Heart left ventricle (tissue), 16 donors: ENCODE results near the gene COPS8. TPM values are rescaled to one million over a fixed set of nuclear protein-coding genes. Genes with fewer than 3 reads are reported as not detected.

Experiments used
- ATAC-seq, 4 donors: fragments of 200-7000 bp; cut with Tn5 transposase; one replicate each; pipeline ENCODE4 v1.9.1; 2020 to 2022; ENCODE audit warnings: moderate library complexity in 4 of 4, mild to moderate bottlenecking in 3 of 4, moderate number of reproducible peaks in 1 of 4
- DNase-seq, 5 donors: peaks; one replicate each; pipeline ENCODE4 v3.0.0-alpha.2; 2020
- H3K27ac ChIP-seq, 12 donors: fragments of 200-600 bp; sonication (generic) in 4 of 12; one replicate each; pipeline versions ENCODE4 v1.5.0 to v1.8.0; 2016 to 2022; ENCODE audit warnings: mild to moderate bottlenecking in 2 of 12
- H3K27me3 ChIP-seq, 9 donors: fragments of 200-600 bp; sonication (generic) in 2 of 9; one replicate each; pipeline versions ENCODE4 v1.5.1 to v1.8.0; 2016 to 2022; ENCODE audit warnings: mild to moderate bottlenecking in 3 of 9
- H3K36me3 ChIP-seq, 9 donors: fragments of 200-600 bp; sonication (generic) in 2 of 9; one replicate each; pipeline versions ENCODE4 v1.5.0 to v1.8.0; 2018 to 2022; ENCODE audit warnings: mild to moderate bottlenecking in 2 of 9
- H3K4me1 ChIP-seq, 12 donors: fragments of 200-600 bp; sonication (generic) in 4 of 12; one replicate each; pipeline versions ENCODE4 v1.5.0 to v1.8.0; 2016 to 2022; ENCODE audit warnings: mild to moderate bottlenecking in 3 of 12
- H3K4me3 ChIP-seq, 12 donors: fragments of 200-600 bp; sonication (generic) in 4 of 12; one replicate each; pipeline versions ENCODE4 v1.5.0 to v1.8.0; 2017 to 2022; ENCODE audit warnings: mild to moderate bottlenecking in 9 of 12, moderate library complexity in 4 of 12
- H3K9me3 ChIP-seq, 12 donors: fragments of 200-600 bp; sonication (generic) in 4 of 12; one replicate each; pipeline versions ENCODE4 v1.5.0 to v1.8.0; 2016 to 2022; ENCODE audit warnings: mild to moderate bottlenecking in 1 of 12
- CTCF ChIP-seq, 12 donors: fragments of 200-600 bp; sonication (generic) in 4 of 12; IDR thresholded peaks; one replicate each; pipeline versions ENCODE4 v1.5.0 to v1.8.0; 2018 to 2022; ENCODE audit warnings: antibody characterized with exemption in 12 of 12, mild to moderate bottlenecking in 5 of 12
- POLR2A ChIP-seq, 2 donors: fragments of 450-650 bp; IDR thresholded peaks; one replicate each; pipeline ENCODE4 v1.6.1; 2017; ENCODE audit warnings: antibody characterized with exemption in 2 of 2, mild to moderate bottlenecking in 2 of 2, moderate library complexity in 2 of 2
- WGBS, 4 donors: extraction: QIAGEN DNeasy Blood & Tissue Kit in 2 of 4; methylation state at CpG; one replicate each; pipeline versions ENCODE4 v1.1.5 to v1.1.7; 2013 to 2018; 5-methylcytosine and 5-hydroxymethylcytosine counted together
- intact Hi-C, 10 donors: fragments of 100-400 bp; cut with DNase I; formaldehyde crosslinking; loops; one replicate each; pipeline versions ENCODE4 v1.11.1 to v1.14.2; 2022
- polyA plus RNA-seq, 2 donors: library from polyadenylated mRNA; stranded (reverse); fragments of 200-250 nt; gene quantifications; one replicate each; pipeline ENCODE4 v1.2.3, GENCODE V29; 2013
- total RNA-seq, 9 donors: library from RNA; depleted of rRNA in 2 of 9; stranded (reverse); fragments of >200 nt in 2 of 9; fragmentation: NEBNext Ultra II Directional in 3 of 9; extraction: Animal tissue kit (Norgen Biotek cat#: 25700) in 3 of 9; gene quantifications; one replicate each; pipeline versions ENCODE4 v1.1.0 to v1.2.4, GENCODE V29; 2016 to 2023
- donor health status: ischemic (EF 13 %, LVEDD 7.1; RV severe dilation, severe dysfunction).
- donor health status: healthy with polysubstance abuse.
- donor health status: DM: no; HTN: yes; CAD: no.
- donor health status: DM: no; HTN: no; CAD: no.
- donor health status: ischemic (EF 25% LVEDD 6.9; RV normal size, moderate dysfunction).
- donor health status: ischemic (EF 25% LVEDD 5.7; RV mildly dilated, moderate dysfunction).
- donor health status: healthy.
- donor health status: DM: yes; HTN: yes; CAD: no.
- donor health status: ischemic (EF 35%, LVEDD 5.7; RV mildly dilated, moderate dysfunction).
- donor health status: nonischemic (EF 11% LVEDD 7.7; RV severe dilation, severe dysfunction).
- donor health status: DM: yes; HTN: yes; CAD: no.
- donor health status: PGD.
- donor health status: ischemic (EF 29% LVEDD 5.4; RV normal size, mild dysfunction).
- donor health status: nonischemic (EF 23%, LVEDD 6.1; RV moderate dilation, normal function).

COPS8 gene
- total and polyA plus RNA-seq, 11 donors, result 34.7 to 231 (median 93.0) TPM

- H3K9me3 ChIP-seq, result peaks cover 0 to 3% (median 0%) of the 10 kb centered on the region in 12 donors
- WGBS, 4 donors, result 54 to 62% (median 59%) methylated on average over 8 of the region's 8 CpGs
- no peak overlapping the region for H3K27ac ChIP-seq
- H3K4me3 ChIP-seq, result no peak overlapping the region
- peaks cover 0 to 13% (median 0%) of the 10 kb centered on the region in 12 donors for H3K4me1 ChIP-seq
- no peaks in the 10 kb centered on the region for H3K36me3 ChIP-seq
- intact Hi-C loops, result loop anchor here in 6 of 10 donors (2.0 to 10.0 kb wide), 7 partner anchors 289 to 453 kb away; partner anchors contain the start of gene COL6A3 (in 3 of the 6)
- no peaks in the 10 kb centered on the region for H3K27me3 ChIP-seq
- TF ChIP-seq CTCF (IDR thresholded peaks at IDR 0.05) (peak; percentile 47 to 78 (median 68)), POLR2A (IDR thresholded peaks at IDR 0.05) (no peak)
- DNase-seq (peak; percentile 55 to 83 (median 64)), ATAC-seq (peak in 3 of 4 donors; percentile 76 to 92 (median 85))
These were observed 36.6 kb downstream of the COPS8 start for GRCh38 chr2:237122214-237122666.

DNA sequence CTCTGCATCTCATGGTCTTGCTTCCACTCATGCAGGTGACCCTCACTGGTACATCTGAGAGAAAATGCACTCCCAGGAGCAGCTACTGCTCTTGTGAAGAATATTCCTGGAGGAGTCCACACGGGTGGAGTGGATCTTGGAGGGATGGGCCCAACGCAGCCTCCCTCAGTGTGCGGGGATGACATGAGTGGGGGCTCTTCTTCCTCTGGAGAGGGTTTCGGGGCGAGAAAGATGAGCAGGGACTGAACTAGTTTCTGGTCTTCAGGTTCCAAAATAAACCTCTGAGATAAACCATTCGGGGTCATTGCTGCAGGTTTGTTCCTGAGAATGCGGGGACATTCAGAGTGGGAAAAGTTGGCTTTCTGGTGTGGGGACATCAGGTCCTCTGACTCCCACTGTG lies 39.1 kb downstream of the COPS8 start:
- Histone ChIP-seq H3K4me3 (no peak overlapping the region), H3K27ac (peak overlapping the region in 1 of 12 donors; percentile 79), H3K9me3 (peaks cover 0 to 3% (median 0%) of the 10 kb centered on the region in 12 donors), H3K36me3 (no peaks in the 10 kb centered on the region), H3K27me3 (no peaks in the 10 kb centered on the region), H3K4me1 (peaks cover 0 to 15% (median 0%) of the 10 kb centered on the region in 12 donors)
- ATAC-seq (no peak), DNase-seq (no peak)
- TF ChIP-seq CTCF (IDR thresholded peaks at IDR 0.05), result no peak
- TF ChIP-seq POLR2A (IDR thresholded peaks at IDR 0.05), result no peak
- intact Hi-C loops, result loop anchor here in 6 of 10 donors (5.0 to 10.0 kb wide), 4 partner anchors 290 to 450 kb away; partner anchors contain the start of gene COL6A3 (in 3 of the 6)
- WGBS, 4 donors, result 93 to 98% (median 97%) methylated on average over 7 of the region's 7 CpGs

GRCh38 chr2:237125967-237126366 lies 40.3 kb downstream of the COPS8 start:
- no peaks in the 10 kb centered on the region for H3K27me3 ChIP-seq
- ATAC-seq (no peak), DNase-seq (no peak)
- H3K4me3 ChIP-seq, result no peak overlapping the region
- WGBS, 4 donors, result 87 to 95% (median 92%) methylated on average over 6 of the region's 6 CpGs
- peaks cover 0 to 3% (median 0%) of the 10 kb centered on the region in 12 donors for H3K9me3 ChIP-seq
- TF ChIP-seq CTCF (IDR thresholded peaks at IDR 0.05) (no peak), POLR2A (IDR thresholded peaks at IDR 0.05) (no peak)
- intact Hi-C loops, result loop anchor here in 5 of 10 donors (10.0 kb wide), 3 partner anchors 289 to 449 kb away; partner anchors contain the start of gene COL6A3 (in 3 of the 5)
- peak overlapping the region in 7 of 12 donors; percentile 20 to 79 (median 58) for H3K27ac ChIP-seq
- H3K36me3 ChIP-seq, result no peaks in the 10 kb centered on the region
- peaks cover 0 to 15% (median 0%) of the 10 kb centered on the region in 12 donors for H3K4me1 ChIP-seq

GRCh38 chr2:237126519-237127174 lies 41.0 kb downstream of the COPS8 start:
- TF ChIP-seq CTCF (IDR thresholded peaks at IDR 0.05) (no peak), POLR2A (IDR thresholded peaks at IDR 0.05) (no peak)
- intact Hi-C loops, result loop anchor here in 5 of 10 donors (10.0 kb wide), 3 partner anchors 288 to 448 kb away; partner anchors contain the start of gene COL6A3 (in 3 of the 5)
- WGBS, 4 donors, result 83 to 84% (median 83%) methylated on average over 13 of the region's 13 CpGs
- no peak for DNase-seq
- H3K9me3 ChIP-seq, result peaks cover 0 to 3% (median 0%) of the 10 kb centered on the region in 12 donors
- peak overlapping the region in 8 of 12 donors; percentile 20 to 79 (median 54) for H3K27ac ChIP-seq
- H3K36me3 ChIP-seq, result no peaks in the 10 kb centered on the region
- no peak overlapping the region for H3K4me3 ChIP-seq
- peaks cover 0 to 15% (median 0%) of the 10 kb centered on the region in 12 donors for H3K4me1 ChIP-seq
- ATAC-seq, result no peak
- no peaks in the 10 kb centered on the region for H3K27me3 ChIP-seq
